Stimulated activated CD8-positive, alpha-beta memory T cell treated with anti-CD3 and anti-CD28 coated beads, Interleukin-7, amount 100 ng/mL, for 48 hours (primary cell): ENCODE measurements around the gene PPP6R2.

ENCODE experiments used
- DNase-seq, 2 donors: peaks; one replicate each; pipeline ENCODE4 v3.0.0-alpha.2; 2020; ENCODE audit warnings: low read depth in 1 of 2; ENCODE audit errors: extremely low read depth in 1 of 2

The PPP6R2 gene

GRCh38 chr22:50305393-50305922 lies 37.7 kb upstream of the PPP6R2 start:
- DNase-seq, result no peak

- no peak for DNase-seq
These were observed 37.1 kb upstream of the PPP6R2 start for GRCh38 chr22:50305923-50306566.

- peak in 1 of 2 donors; percentile 26 for DNase-seq
These were observed 36.1 kb upstream of the PPP6R2 start, which contains the start of gene PLXNB2 for GRCh38 chr22:50306753-50307749. Gene PLXNB2 (minus strand): TSS chr22:50307646. CDS start chr22:50290584, 17,062 bp downstream.

- DNase-seq, result no peak
These were observed 35.1 kb upstream of the PPP6R2 start for GRCh38 chr22:50307890-50308596.

- no peak for DNase-seq
These were observed 34.6 kb upstream of the PPP6R2 start for GRCh38 chr22:50308597-50308935.

- no peak for DNase-seq
These were observed 34.0 kb upstream of the PPP6R2 start for GRCh38 chr22:50308986-50309600.

- no peak for DNase-seq
These were observed 33.5 kb upstream of the PPP6R2 start for GRCh38 chr22:50309601-50309991.

GRCh38 chr22:50310031-50310722 lies 33.0 kb upstream of the PPP6R2 start:
- no peak for DNase-seq

- DNase-seq, result no peak
These were observed 32.1 kb upstream of the PPP6R2 start for GRCh38 chr22:50310949-50311444.

GRCh38 chr22:50311606-50312351 lies 31.3 kb upstream of the PPP6R2 start:
- DNase-seq, result no peak

- DNase-seq, result no peak
These were observed 30.8 kb upstream of the PPP6R2 start for GRCh38 chr22:50312371-50312770.

GRCh38 chr22:50313021-50313420 lies 30.1 kb upstream of the PPP6R2 start:
- DNase-seq, result no peak

GRCh38 chr22:50313600-50313999 lies 29.5 kb upstream of the PPP6R2 start:
- no peak for DNase-seq

GRCh38 chr22:50314081-50314454 lies 29.1 kb upstream of the PPP6R2 start:
- DNase-seq, result no peak

GRCh38 chr22:50314455-50315288 lies 28.5 kb upstream of the PPP6R2 start:
- DNase-seq, result peak; percentile 55 to 75

GRCh38 chr22:50315289-50316113 lies 27.6 kb upstream of the PPP6R2 start:
- DNase-seq, result no peak
